Ishikawa (cell line): ENCODE results near the gene SF3B1.

Experiments used
- CEBPB ChIP-seq: IDR thresholded peaks from 2 replicates; pipeline ENCODE4 v1.6.1; 2012
- RAD21 ChIP-seq: IDR thresholded peaks from 2 replicates; pipeline ENCODE4 v1.6.1; 2012; ENCODE audit warnings: low read depth
- TF ChIP-seq, protein P1 (sequence below): IDR thresholded peaks from 2 replicates; pipeline ENCODE4 v1.6.1; 2012; ENCODE audit warnings: low read depth, mild to moderate bottlenecking

DNA sequence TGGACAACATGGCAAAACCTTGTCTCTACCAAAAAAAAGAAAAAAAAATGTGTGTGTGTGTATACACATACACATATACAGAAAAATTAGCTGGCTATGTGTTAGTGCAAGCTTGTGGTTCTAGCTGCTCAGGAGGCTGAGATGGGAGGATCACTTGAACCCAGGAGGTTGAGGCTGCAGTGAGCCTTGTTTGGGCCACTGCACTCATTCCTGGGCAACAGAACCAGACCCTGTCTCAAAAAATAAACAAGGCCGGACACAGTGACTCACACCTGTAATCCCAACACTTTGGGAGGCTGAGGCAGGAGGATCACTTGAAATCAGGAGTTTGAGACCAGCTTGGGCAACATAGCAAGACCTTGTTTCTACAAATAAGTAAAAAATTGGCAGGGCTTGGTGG, 20.6 kb upstream of the SF3B1 start:
- TF ChIP-seq CEBPB (no peak), RAD21 (no peak)
- TF ChIP-seq, protein P1, sequence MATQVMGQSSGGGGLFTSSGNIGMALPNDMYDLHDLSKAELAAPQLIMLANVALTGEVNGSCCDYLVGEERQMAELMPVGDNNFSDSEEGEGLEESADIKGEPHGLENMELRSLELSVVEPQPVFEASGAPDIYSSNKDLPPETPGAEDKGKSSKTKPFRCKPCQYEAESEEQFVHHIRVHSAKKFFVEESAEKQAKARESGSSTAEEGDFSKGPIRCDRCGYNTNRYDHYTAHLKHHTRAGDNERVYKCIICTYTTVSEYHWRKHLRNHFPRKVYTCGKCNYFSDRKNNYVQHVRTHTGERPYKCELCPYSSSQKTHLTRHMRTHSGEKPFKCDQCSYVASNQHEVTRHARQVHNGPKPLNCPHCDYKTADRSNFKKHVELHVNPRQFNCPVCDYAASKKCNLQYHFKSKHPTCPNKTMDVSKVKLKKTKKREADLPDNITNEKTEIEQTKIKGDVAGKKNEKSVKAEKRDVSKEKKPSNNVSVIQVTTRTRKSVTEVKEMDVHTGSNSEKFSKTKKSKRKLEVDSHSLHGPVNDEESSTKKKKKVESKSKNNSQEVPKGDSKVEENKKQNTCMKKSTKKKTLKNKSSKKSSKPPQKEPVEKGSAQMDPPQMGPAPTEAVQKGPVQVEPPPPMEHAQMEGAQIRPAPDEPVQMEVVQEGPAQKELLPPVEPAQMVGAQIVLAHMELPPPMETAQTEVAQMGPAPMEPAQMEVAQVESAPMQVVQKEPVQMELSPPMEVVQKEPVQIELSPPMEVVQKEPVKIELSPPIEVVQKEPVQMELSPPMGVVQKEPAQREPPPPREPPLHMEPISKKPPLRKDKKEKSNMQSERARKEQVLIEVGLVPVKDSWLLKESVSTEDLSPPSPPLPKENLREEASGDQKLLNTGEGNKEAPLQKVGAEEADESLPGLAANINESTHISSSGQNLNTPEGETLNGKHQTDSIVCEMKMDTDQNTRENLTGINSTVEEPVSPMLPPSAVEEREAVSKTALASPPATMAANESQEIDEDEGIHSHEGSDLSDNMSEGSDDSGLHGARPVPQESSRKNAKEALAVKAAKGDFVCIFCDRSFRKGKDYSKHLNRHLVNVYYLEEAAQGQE = no peak
